Astrocyte of the hippocampus (primary cell): Measurements from ENCODE around the gene TRIM16.
"Not testable (repeated sequence)": the region's sequence is repeated elsewhere in the genome, so short reads cannot be mapped to it uniquely, and the experiment has no call there.

ENCODE experiments used
- DNase-seq: peaks from one replicate; pipeline ENCODE4 v3.0.0; 2011; ENCODE audit warnings: low read depth, low spot score

The TRIM16 gene

GRCh38 chr17:15658296-15658695, 25.8 kb downstream of the TRIM16 start:
- no peak for DNase-seq

DNA sequence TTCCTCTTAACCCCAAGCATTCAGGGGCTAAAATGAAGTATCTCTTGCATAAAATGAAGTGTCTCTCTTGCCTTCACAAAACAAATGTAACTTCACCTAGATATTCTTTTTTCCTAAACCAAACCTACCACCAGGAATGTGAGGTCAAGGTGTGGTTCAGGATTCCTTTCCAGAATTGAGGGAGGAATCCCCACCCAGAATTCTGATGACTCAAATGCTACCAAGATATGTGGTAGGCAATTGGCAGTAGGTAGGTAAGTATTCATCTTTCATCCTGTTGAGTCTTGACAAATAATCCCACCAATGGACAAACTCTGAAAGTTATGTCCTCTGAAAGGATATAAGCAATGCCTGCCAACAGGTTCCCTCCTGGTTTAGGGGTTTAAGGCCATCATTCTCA, 26.2 kb downstream of the TRIM16 start:
- peak; percentile 19 for DNase-seq

- peak; percentile 62 for DNase-seq
Measured at GRCh38 chr17:15654886-15655561, 29.1 kb downstream of the TRIM16 start.

GRCh38 chr17:15654401-15654800, 29.7 kb downstream of the TRIM16 start:
- not testable (repeated sequence) for DNase-seq

DNA sequence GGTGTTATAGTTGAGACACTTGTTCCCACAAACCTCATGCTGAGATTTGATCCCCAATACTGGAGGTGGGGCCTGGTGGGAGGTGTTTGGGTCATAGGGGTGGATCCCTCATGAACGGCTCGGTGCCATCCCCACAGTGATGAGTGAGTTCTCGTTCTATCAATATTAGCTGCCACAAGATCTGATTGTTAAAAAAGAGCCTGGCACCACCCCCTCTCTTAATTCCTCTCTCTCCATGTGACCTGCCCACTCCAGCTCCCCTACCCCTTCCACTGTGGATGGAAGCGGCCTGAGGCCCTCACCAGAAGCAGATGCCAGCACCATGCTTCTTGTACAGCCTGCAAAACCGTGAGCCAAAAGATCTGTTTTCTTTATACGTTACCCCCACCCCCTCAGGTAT, 31.2 kb downstream of the TRIM16 start:
- DNase-seq = no peak

- peak; percentile 98 for DNase-seq
Measured at GRCh38 chr17:15651583-15652110, 32.5 kb downstream of the TRIM16 start.

DNA sequence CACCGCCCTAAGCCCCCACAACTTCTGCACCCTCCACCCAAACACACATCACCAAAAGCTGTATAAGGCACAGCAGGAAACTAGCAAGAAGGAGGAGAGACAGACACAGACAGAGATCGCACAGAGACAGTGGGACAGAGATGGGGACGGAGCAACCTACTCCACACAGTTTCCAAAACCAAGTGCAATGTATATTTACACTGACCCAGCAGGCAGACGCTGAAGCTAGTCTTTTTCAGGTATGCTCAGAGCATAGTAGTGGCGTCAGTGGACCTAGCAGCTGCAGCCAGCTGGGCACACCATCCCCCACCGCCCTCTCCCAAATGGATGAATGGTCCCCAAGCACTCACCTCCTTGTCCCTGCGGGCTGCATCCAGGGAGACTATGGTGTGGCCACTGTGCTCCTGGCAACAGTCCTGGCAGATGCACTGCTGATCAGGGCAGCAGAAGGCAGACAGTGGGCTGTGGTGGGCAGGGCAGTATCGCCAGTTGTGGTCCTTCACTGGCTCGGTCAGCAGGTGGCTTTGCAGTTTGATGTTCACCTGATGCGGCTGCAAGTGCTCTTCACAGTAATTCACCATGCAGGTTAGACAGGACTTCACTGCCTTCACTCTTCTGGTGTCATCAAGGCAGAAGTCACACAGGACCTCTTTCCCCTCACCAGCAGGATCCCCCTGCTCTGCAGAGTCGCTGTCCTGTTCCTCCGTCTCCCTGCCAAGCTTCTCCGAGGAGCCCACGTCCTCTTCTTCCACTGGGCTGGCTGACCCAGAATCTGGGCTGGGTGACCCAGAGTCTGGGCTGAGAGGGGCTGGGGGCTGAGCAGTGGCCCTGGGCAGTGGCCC, 33.1 kb downstream of the TRIM16 start:
- no peak for DNase-seq

DNA sequence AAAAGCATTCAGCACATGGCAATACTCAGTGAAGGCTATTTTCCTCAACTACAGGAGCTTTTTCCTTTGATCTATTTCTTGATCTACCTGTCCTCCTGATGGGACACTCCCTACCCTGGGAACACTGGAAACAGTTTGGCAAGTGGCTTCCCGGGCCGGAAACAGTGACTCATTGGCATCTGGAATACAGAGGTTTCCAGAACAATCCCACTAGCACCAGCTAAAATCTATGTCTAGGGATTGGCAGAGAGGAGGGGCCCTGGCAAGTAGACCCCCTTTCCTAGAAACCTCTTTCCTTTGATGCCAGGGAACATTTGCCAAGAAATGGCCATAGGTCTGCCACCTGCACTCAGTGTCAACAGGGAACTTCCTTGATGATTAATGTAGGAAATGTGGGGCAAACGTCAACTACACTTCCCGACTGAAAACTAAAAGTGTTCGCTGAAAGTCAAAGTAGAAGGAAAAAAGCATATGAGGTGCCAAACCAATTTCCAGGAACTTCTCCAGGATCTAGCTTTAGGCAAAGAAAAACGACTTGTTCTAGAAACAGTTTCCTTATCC, 34.2 kb downstream of the TRIM16 start:
- peak; percentile 52 for DNase-seq

GRCh38 chr17:15648386-15648785, 35.7 kb downstream of the TRIM16 start:
- DNase-seq = no peak

GRCh38 chr17:15645942-15646312, 38.2 kb downstream of the TRIM16 start:
- peak; percentile 64 for DNase-seq

DNA sequence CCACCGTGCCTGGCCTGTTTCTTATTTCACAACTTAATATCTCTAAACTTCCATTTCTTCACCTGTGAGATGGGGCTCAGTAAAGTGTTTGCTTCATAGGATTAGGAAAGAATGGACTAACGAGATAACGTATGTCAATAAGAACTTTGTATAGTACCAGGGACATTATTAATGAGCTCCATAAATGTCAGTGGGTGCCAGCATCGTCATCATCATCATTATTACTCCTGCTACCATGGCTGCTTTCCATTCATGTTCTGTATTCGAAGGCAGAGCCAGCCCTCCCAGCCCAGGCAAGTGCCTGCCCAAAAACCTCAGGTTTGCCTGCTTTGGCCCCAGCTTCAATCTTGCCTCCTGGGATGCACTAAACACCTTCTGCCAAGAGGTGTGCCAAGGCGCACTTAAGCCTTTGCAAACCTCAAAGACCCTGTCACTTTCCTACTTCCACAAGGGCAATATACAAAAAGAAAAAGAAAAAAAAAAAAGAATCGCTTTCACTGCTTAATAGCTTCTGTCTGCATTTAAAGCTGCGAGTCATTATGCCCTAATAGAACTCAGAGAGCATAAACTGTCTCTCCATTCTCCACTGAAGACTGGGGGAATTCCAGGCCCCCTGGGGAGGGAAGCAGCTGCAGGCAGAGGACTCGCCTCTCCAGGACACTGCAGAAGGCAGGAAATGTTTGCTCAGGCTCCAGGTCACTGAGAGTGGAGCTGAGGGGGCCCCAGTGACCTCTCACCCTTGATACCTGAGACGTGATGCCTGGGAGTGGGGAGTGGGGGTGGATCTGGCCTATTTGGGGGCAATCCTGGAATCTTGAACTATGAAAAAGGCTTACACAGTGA, 38.8 kb downstream of the TRIM16 start:
- peak; percentile 46 for DNase-seq

GRCh38 chr17:15642505-15643251, 41.4 kb downstream of the TRIM16 start:
- not testable (repeated sequence) for DNase-seq

DNA sequence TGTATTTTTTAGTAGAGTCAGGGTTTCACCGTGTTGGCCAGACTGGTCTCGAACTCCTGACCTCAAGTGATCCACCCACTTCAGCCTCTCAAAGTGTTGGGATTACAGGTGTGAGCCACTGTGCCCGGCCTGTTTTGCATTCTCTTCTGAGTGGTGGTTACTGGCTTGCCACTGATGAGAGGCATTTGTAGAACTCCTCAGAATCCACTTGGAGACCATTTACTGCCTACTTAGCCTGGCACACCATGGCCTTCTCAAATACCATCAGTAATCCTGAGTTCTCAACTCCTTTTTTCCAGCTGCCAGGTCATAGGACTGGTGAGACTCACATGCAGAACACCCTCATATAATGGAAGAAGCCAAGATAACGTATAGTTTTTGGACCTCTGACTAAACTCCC, 42.1 kb downstream of the TRIM16 start:
- not testable (repeated sequence) for DNase-seq

DNA sequence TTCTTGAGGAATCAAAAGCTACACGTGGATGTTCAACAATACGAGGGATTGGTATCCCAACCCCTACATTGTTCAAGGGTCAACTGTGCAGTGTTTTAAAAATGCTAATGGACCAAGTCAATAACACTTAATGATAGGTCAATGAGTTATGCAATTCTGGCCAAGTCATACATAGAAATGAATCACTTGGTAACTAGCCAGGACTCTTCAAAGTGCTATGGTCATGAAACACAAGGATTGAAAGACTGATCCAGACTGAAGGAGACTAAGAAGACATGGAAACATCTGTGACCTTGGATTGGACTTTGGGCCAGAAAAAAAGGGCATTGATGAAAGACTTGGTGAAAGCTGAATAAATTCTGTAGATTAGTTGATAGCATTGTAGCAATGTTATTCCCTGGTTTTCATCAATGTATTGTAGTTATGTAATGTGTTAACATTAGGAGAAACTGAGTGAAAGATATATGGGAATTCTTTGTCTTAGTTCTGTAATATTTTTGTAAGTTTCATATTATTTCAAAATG, 53.1 kb downstream of the TRIM16 start:
- not testable (repeated sequence) for DNase-seq

DNA sequence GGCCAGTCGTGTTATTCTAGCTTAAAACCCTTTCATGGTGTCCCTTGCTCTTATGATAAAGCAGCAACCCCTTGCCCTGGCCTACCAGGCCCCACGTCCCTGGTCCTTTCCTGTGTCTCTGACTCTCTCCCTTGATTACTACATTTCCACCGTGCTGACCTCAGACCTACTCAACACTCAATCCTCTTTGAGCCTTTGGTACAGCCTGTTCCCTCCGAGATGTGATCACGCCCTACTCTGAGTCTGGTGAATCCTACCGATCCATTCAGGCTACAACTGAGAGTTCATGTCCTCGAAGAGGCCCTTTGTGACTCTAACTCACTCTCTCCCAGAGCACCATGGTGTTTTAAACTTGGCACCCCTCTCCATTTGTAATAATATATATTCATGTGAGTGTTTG, 54.1 kb downstream of the TRIM16 start:
- DNase-seq = not testable (repeated sequence)

GRCh38 chr17:15623661-15624209, 60.4 kb downstream of the TRIM16 start:
- not testable (repeated sequence) for DNase-seq

DNA sequence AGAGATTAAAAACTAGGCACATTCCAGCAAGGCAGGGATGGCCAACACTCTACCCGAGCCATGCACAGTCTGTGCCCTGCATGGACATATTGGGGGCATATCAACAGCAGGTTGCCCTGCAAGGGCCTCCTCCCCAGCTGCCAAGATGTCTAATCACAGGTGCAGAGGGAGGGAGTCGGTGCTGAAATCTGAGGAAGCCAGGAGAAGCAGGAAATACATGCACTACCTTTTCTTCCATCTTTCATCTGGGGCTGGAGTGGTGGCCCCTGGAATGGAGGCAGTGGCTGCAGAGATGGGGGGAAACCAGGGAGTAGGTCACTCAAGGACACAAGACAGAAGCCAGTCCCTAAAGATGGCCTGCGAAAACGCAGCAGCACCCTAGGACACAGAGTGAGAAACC, 60.9 kb downstream of the TRIM16 start:
- DNase-seq = not testable (repeated sequence)

DNA sequence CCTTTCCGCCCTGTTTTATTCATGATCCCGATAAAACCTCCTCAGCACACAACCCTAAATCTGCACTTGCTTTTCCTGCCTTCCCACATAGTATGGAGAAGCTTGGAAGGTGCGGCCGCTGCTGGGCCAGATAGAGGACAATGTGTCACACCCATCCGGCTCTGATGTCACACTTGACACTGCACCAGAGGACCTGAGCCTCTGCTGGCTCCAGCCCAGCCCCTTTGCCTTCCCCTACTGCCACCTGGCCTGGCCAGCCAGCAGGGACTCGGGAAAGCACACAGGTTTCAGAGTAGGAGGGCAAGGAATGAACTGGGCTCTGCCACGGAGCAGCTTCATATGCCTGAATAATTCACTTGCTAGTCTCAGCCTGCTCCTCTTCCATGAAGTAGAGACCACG, 62.0 kb downstream of the TRIM16 start:
- not testable (repeated sequence) for DNase-seq

DNA sequence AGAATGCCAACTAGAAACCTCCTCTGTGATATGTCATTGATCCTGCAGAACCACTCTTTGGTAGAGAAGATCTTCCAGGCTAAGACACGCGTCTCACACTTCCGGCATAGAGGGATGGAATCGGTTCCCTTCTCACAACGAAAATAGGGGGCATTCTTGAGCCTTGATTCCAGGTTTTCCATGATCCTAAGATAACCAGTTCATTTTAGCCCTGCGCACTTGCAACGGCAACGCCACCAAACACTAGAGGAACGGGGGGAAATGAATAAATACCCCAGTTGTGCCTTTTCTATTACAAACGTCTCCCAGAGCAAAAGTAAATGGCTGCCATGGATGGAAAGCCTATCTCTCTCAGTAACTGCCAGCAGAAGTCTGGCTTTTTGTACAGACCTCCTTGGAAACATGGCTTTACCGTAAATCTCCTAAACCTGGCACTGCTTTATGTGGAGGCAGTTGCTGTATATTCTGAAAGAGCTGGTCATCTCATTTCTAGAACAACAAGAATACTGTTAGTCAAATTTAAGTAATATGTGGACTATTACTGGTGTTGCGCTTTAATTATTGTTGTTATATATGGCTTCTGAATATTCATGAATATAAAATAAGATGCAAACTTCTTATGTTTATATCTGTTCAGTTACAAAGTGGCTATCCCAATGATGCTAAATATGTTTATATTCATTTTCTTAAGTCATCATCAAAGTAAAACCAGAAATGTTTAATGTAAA, 64.6 kb downstream of the TRIM16 start, which contains the start of gene FBXW10B:
TSS of gene FBXW10B (minus strand) at position 374 of the 728 bp plus-strand sequence. CDS start at position 182, 192 bp downstream.
- DNase-seq = not testable (repeated sequence)
